Mucosa of descending colon (tissue), 3 donors: ENCODE measurements around the gene GALNT9. TPM values are rescaled to one million over a fixed set of nuclear protein-coding genes. Genes with fewer than 3 reads are reported as not detected.

Source experiments
- ATAC-seq: fragments of 200-7000 bp; cut with Tn5 transposase; one replicate; pipeline ENCODE4 v1.9.1; 2020; ENCODE audit warnings: mild to moderate bottlenecking, moderate library complexity
- DNase-seq, 3 donors: peaks; one replicate each; pipeline ENCODE4 v3.0.0-alpha.2; 2020
- H3K36me3 ChIP-seq: fragments of 200-600 bp; one replicate; pipeline ENCODE4 v1.8.0; 2021; ENCODE audit warnings: low read depth, mild to moderate bottlenecking
- H3K4me1 ChIP-seq: fragments of 200-600 bp; one replicate; pipeline ENCODE4 v1.8.0; 2021; ENCODE audit warnings: low read depth, mild to moderate bottlenecking
- H3K4me3 ChIP-seq: fragments of 200-600 bp; one replicate; pipeline ENCODE4 v1.8.0; 2021; ENCODE audit warnings: mild to moderate bottlenecking
- H3K9me3 ChIP-seq: fragments of 200-600 bp; one replicate; pipeline ENCODE4 v1.8.0; 2021; ENCODE audit warnings: mild to moderate bottlenecking
- intact Hi-C, 2 donors: fragments of 100-400 bp; cut with DNase I in 1 of 2; cut with micrococcal nuclease in 1 of 2; formaldehyde crosslinking; loops; one replicate each; pipeline versions ENCODE4 v1.11.0 to v1.11.1; 2022; cut with DNase I, micrococcal nuclease
- total RNA-seq, 3 donors: library from RNA; stranded (reverse); fragmentation: NEBNext Ultra II Directional in 2 of 3; extraction: Animal tissue kit (Norgen Biotek cat#: 25700) in 2 of 3; gene quantifications; one replicate each; pipeline versions ENCODE4 v1.2.1 to v1.2.4, GENCODE V29; 2021 to 2023
- TF ChIP-seq, protein P1 (sequence below): fragments of 200-600 bp; IDR thresholded peaks from one replicate; pipeline ENCODE4 v1.8.0; 2022; ENCODE audit warnings: antibody characterized with exemption, mild to moderate bottlenecking
- donor health status: DM: no; HTN: no; CAD: no; lungs with moderate emphysema.
- donor health status: DM: no; HTN: no; CAD: no.
- donor health status: DM: no; HTN: yes; CAD: no.

GALNT9 gene
- total RNA-seq, 3 donors from 2014 or later = 0.43 to 3.7 TPM; not detected in 1

- H3K4me1 ChIP-seq = no peaks in the 10 kb centered on the region
- ATAC-seq = no peak
Observed at GRCh38 chr12:132309596-132310086, 19.7 kb downstream of the GALNT9 start.

GRCh38 chr12:132308853-132309595 lies 20.4 kb downstream of the GALNT9 start:
- H3K9me3 ChIP-seq = peaks cover 15% of the 10 kb centered on the region
- TF ChIP-seq, protein P1, sequence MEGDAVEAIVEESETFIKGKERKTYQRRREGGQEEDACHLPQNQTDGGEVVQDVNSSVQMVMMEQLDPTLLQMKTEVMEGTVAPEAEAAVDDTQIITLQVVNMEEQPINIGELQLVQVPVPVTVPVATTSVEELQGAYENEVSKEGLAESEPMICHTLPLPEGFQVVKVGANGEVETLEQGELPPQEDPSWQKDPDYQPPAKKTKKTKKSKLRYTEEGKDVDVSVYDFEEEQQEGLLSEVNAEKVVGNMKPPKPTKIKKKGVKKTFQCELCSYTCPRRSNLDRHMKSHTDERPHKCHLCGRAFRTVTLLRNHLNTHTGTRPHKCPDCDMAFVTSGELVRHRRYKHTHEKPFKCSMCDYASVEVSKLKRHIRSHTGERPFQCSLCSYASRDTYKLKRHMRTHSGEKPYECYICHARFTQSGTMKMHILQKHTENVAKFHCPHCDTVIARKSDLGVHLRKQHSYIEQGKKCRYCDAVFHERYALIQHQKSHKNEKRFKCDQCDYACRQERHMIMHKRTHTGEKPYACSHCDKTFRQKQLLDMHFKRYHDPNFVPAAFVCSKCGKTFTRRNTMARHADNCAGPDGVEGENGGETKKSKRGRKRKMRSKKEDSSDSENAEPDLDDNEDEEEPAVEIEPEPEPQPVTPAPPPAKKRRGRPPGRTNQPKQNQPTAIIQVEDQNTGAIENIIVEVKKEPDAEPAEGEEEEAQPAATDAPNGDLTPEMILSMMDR = no peak
- DNase-seq = peak in 1 of 3 donors; percentile 29
- ATAC-seq = no peak
- H3K36me3 ChIP-seq = no peaks in the 10 kb centered on the region
- no peak overlapping the region for H3K4me3 ChIP-seq
- H3K4me1 ChIP-seq = no peaks in the 10 kb centered on the region
- intact Hi-C loops = no loop called here

More at GRCh38 chr12:132309596-132310086, 19.7 kb downstream of the GALNT9 start:
- peak in 1 of 3 donors; percentile 38 for DNase-seq
- Histone ChIP-seq H3K4me3 (no peak overlapping the region), H3K9me3 (peaks cover 15% of the 10 kb centered on the region), H3K36me3 (no peaks in the 10 kb centered on the region)
- intact Hi-C loops = no loop called here
- TF ChIP-seq, protein P1 = no peak

DNA sequence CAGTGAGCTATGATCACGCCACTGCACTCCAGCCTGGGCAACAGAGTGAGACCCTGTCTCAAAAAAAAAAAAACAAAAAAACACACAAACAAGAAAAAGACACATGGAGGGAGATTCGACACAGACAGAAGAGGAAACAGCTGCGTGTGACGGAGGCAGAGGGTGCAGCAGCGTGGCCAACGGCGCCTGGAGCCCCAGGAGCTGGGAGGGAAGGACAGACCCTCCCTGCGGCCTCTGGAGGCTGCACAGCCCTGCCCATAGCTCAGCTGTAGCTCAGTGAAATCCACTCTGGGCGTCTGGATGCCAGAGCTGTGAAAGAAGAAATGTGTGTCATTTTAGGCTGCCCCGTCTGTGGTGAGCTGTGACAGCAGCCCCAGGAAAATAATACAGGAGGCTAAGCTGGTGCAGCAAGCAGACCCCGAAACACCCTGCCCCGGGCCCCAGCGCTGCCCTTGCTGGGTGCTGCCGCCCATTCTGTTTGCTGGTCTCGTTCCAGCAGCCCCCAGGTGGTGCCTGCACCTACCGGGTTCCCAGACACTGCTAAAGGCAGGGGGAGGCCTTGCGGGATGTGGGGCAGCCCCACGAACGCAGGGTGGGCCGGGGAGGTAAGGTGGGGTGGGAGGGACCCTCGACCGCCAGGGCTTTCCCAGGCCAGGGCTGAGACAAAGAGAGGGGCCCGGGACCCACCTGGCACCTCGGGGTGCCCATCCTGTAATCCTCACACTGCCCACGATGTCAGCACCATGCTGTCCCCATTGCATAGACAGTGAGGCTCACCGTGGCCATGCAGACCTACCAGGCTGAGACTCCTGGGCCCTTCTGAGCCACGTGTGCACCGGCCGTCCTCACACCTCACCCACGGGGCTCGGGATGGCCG lies 21.2 kb downstream of the GALNT9 start:
- DNase-seq (peak in 1 of 3 donors; percentile 41), ATAC-seq (no peak)
- intact Hi-C loops = no loop called here
- no peaks in the 10 kb centered on the region for H3K4me1 ChIP-seq
- TF ChIP-seq, protein P1 = no peak
- peaks cover 15% of the 10 kb centered on the region for H3K9me3 ChIP-seq
- no peaks in the 10 kb centered on the region for H3K36me3 ChIP-seq
- H3K4me3 ChIP-seq = no peak overlapping the region

DNA sequence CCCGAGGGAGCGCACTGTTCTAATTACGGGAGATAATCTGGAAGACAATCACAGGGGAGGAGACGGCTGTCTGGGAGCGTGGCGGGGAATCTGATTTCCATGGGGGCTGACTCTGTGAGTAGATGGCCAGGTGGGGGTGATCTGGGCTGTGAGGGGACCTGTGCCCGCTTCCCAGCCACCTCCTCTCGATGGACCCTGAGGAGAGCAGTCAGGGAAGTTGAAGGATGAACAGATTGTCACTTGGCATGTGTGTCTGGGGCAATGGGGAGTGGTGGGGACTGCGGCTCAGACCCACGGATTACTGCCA lies 22.6 kb downstream of the GALNT9 start:
- TF ChIP-seq, protein P1 = no peak
- intact Hi-C loops = no loop called here
- no peak for ATAC-seq

DNA sequence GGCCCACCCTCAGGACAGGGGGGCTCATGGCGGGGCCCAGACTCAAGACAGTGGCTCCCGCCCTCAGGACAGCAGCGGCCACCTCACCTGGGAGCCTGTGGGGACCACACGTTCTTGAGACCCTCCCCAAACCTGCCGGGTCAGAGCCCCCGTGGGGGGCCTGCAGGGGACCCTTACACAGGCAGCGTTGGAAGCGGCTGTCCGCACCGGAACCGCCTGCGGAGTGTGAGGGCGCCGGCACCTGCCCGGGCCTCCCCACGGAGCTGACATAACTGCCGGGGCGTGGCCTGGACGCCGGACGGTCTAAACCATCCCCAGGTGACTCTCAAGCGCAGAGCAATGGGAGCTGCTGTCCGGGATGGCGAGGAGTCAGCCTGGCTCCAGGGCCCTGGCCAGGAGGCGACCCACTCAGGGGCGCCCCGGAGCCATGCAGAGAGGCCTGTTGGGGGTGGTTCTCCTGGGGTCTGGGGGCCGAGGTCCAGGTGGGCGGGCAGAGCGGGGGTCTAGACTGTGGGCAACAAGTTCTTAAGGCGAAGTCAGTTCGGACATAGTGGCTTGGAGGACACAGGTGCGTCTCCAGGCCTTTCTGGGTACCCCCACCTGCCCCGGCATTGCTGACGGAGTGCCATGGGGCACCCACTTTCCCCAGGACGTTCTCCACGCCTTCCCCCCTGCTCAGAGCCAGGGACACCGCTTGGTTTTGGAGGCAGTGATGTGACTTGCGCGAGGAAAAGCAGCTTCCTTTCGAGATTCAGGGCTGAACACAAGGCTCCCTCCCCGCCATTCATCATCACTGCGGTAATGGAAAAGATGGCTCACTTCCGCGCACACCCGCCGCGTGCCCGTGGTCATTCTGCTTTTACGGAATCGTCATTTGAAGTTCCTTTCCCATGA lies 23.2 kb downstream of the GALNT9 start:
- intact Hi-C loops = no loop called here
- H3K9me3 ChIP-seq = peaks cover 3% of the 10 kb centered on the region
- no peak overlapping the region for H3K4me3 ChIP-seq
- peak in 1 of 3 donors; percentile 45 for DNase-seq
- no peaks in the 10 kb centered on the region for H3K4me1 ChIP-seq
- TF ChIP-seq, protein P1 = no peak
- no peak for ATAC-seq
- H3K36me3 ChIP-seq = no peaks in the 10 kb centered on the region

More for the DNA sequence above, 22.6 kb downstream of the GALNT9 start:
- H3K36me3 ChIP-seq = no peaks in the 10 kb centered on the region
- H3K4me3 ChIP-seq = no peak overlapping the region
- H3K4me1 ChIP-seq = no peaks in the 10 kb centered on the region
- DNase-seq = peak in 1 of 3 donors; percentile 7
- peaks cover 9% of the 10 kb centered on the region for H3K9me3 ChIP-seq
